ENCODE data around the gene IRX5.

Gene IRX5

DNA sequence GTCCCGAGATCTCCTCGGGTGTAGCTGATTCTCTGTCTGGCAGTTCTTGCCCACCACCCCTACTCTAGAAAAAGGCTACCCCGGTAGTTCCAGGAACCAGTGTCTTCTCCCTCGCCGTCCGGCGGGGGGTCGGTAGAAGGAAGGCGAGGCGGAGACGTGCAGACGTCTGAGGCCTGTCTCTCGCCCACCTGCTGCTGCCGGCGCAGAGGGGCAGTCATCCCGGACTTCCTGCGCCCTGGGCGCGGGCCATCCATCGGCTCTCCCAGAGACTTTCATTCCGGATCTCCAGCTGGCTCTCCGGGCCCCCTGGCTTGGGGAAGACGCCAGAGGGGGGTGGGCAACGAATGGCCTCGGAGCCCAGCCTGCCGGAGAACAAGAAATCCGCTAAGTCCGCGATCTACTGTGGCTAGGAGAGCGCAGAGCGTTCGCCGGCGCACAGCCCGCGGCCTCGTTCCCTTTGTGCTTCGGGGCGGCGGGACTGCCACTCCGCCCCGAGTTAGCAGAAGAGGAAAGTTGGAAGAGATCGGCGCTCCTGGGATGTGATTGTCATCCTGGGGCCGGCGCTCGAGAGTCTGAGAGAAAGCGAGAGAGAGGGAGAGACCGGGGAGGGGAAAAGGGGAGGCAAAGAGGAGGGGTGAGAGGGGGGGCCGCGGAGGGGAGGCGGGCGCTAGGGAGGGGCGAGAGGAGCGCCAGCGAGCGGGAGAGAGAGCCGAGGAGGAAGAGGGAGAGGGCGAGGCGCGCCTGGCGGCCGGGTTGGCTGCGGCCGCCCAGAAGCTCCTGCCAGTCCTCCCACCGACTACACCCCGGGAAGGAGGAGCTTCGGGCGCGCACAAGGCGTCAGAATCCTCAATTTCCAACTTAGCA is at the start of gene IRX5:
Gene IRX5, plus strand, starts transcription at position 861 of the 864 bp plus-strand sequence. CDS start 334 bp downstream, outside the sequence.
- DNase-seq (ENCODE audit: insufficient read length, low spot score) (no peak), FAIRE-seq (no peak)
- TF ChIP-seq, protein P1, sequence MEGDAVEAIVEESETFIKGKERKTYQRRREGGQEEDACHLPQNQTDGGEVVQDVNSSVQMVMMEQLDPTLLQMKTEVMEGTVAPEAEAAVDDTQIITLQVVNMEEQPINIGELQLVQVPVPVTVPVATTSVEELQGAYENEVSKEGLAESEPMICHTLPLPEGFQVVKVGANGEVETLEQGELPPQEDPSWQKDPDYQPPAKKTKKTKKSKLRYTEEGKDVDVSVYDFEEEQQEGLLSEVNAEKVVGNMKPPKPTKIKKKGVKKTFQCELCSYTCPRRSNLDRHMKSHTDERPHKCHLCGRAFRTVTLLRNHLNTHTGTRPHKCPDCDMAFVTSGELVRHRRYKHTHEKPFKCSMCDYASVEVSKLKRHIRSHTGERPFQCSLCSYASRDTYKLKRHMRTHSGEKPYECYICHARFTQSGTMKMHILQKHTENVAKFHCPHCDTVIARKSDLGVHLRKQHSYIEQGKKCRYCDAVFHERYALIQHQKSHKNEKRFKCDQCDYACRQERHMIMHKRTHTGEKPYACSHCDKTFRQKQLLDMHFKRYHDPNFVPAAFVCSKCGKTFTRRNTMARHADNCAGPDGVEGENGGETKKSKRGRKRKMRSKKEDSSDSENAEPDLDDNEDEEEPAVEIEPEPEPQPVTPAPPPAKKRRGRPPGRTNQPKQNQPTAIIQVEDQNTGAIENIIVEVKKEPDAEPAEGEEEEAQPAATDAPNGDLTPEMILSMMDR (IDR thresholded peaks at IDR 0.05; ENCODE audit: insufficient read depth, missing control alignments) = no peak

DNA sequence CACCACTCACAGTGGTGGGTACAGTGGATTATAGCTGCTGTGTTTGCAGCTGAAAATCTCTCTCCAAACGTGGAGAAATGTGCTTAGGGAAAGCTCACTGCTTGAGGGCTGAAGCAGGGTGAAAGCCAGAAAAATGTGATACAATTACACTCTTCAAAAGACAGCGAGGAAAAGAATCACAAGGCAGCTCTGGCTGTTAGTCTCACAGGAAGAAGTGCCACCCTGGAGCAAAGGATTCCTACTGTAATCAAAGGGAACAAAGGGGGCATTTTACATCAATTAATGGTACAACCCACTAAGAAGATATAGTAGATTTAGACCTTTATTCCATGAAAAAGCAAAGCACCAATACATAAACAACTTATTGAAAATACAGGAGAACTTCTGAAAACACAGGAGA is 48.1 kb upstream of the IRX5 start:
- FAIRE-seq (no peak), DNase-seq (ENCODE audit: insufficient read length, low spot score) (no peak)
- TF ChIP-seq, protein P1 (IDR thresholded peaks at IDR 0.05; ENCODE audit: insufficient read depth, missing control alignments) = no peak

- FAIRE-seq (no peak), DNase-seq (ENCODE audit: insufficient read length, low spot score) (no peak)
- TF ChIP-seq, protein P1 (IDR thresholded peaks at IDR 0.05; ENCODE audit: insufficient read depth, missing control alignments) = no peak
These were observed 47.3 kb upstream of the IRX5 start for GRCh38 chr16:54883358-54883757.

- TF ChIP-seq, protein P1 (IDR thresholded peaks at IDR 0.05; ENCODE audit: insufficient read depth, missing control alignments) = no peak
- DNase-seq (ENCODE audit: insufficient read length, low spot score) (no peak), FAIRE-seq (no peak)
These were observed 44.6 kb upstream of the IRX5 start for GRCh38 chr16:54886078-54886477.

DNA sequence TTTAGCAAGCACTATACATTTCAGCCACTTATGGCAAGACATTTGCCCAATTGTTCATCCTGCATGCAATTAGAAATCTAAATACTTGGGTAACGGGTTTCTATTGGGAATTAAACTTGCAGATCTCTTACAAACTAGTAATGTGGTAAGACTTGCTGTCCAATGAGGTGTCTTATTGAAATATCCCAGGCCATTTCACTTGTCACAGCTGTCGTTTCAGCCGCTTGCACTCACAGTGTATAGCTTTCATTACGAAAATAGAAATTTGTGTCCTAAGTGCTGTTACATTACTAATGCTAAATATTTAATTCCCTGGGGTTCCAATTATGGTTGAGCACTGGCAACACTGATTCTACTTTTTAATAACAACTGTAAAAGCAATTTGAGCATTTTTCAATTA is 40.3 kb upstream of the IRX5 start:
- DNase-seq (ENCODE audit: insufficient read length, low spot score) (no peak), FAIRE-seq (no peak)
- TF ChIP-seq, protein P1 (IDR thresholded peaks at IDR 0.05; ENCODE audit: insufficient read depth, missing control alignments) = no peak

DNA sequence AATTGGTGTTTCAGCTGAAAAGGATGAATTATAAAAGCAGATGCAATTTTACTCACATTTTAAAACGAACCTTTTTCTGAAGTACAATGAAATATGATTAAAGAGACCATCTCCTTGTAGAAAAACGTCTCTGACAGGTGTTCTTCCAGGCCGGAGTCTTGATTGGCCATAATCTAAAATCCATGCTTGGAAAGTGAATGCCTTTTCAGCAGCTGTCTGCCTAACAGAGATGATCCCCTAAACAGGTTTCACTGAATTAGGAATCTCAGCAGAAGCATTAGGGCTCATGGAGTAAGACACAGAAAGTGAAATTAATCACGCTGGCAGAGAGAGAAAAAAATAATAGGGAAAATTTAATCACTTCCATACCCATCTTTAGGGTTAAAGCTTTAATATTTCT is 39.3 kb upstream of the IRX5 start:
- TF ChIP-seq, protein P1 (IDR thresholded peaks at IDR 0.05; ENCODE audit: insufficient read depth, missing control alignments) = no peak
- FAIRE-seq = no peak

GRCh38 chr16:54892981-54893380 is 37.7 kb upstream of the IRX5 start:
- no peak for FAIRE-seq
- DNase-seq (ENCODE audit: insufficient read length, low spot score) = no peak
- TF ChIP-seq, protein P1 (IDR thresholded peaks at IDR 0.05; ENCODE audit: insufficient read depth, missing control alignments) = no peak

More for the DNA sequence above, 39.3 kb upstream of the IRX5 start:
- DNase-seq (ENCODE audit: insufficient read length, low spot score) = no peak

Data from D721Med (cell line).